HepG2 (cell line): ENCODE data around the gene EPHA10. TPM values are rescaled to one million over a fixed set of nuclear protein-coding genes. Genes with fewer than 3 reads are reported as not detected.
A peak's percentile ranks its signal among the peaks of the same experiment; 100 is the strongest.

Source experiments
- AKAP8 ChIP-seq: sonication (generic); formaldehyde crosslinking; IDR thresholded peaks from 2 replicates; pipeline ENCODE4 v1.5.1; 2020; ENCODE audit warnings: mild to moderate bottlenecking, missing genetic modification reagents
- ATF1 ChIP-seq: IDR thresholded peaks from 2 replicates; pipeline ENCODE4 v1.6.1; 2016; ENCODE audit warnings: mild to moderate bottlenecking, control low read depth
- CBX1 ChIP-seq: IDR thresholded peaks from one replicate; pipeline ENCODE4 v1.6.1; 2016; ENCODE audit warnings: antibody characterized with exemption, low read depth
- CBX2 ChIP-seq, 2 experiments: fragments of 200-600 bp in 1 of 2; sonication (generic); formaldehyde crosslinking in 1 of 2; IDR thresholded peaks; 2 replicates each; pipeline versions ENCODE4 v1.7.0 to v1.8.1; 2018 to 2022; ENCODE audit warnings: low read depth in 2 of 2, low read length in 1 of 2, mild to moderate bottlenecking in 1 of 2, missing genetic modification reagents in 1 of 2
- E2F5 ChIP-seq: sonication (generic); formaldehyde crosslinking; conservative IDR thresholded peaks from 2 replicates; pipeline ENCODE4 v1.4.0; 2020; ENCODE audit warnings: missing genetic modification reagents
- HNRNPUL1 ChIP-seq: fragments of 200-400 bp; formaldehyde crosslinking; IDR thresholded peaks from 2 replicates; pipeline ENCODE4 v1.6.1; 2017; ENCODE audit warnings: low read depth, mild to moderate bottlenecking, low read length, moderate library complexity
- RBM22 ChIP-seq: fragments of 200-400 bp; formaldehyde crosslinking; optimal IDR thresholded peaks from 2 replicates; pipeline ENCODE3; 2017; ENCODE audit warnings: mild to moderate bottlenecking, low read length, moderate library complexity
- REL ChIP-seq: sonication (generic); formaldehyde crosslinking; conservative IDR thresholded peaks from 2 replicates; pipeline ENCODE4 v1.8.0; 2022; ENCODE audit warnings: mild to moderate bottlenecking, missing genetic modification reagents, moderate library complexity
- SOX6 ChIP-seq, 2 experiments: fragments of 450-650 bp in 1 of 2; sonication (generic) in 1 of 2; formaldehyde crosslinking in 1 of 2; IDR thresholded peaks; 2 replicates each; pipeline versions ENCODE4 v1.4.0 to v1.6.1; 2017 to 2020; ENCODE audit warnings: antibody characterized with exemption in 1 of 2, mild to moderate bottlenecking in 1 of 2, missing genetic modification reagents in 1 of 2
- TAF1 ChIP-seq: sonication (generic); formaldehyde crosslinking; IDR thresholded peaks from 2 replicates; pipeline ENCODE4 v1.4.0; 2020; ENCODE audit warnings: missing genetic modification reagents
- TCF7 ChIP-seq: sonication (generic); IDR thresholded peaks from 2 replicates; pipeline ENCODE4 v1.6.1; 2016; ENCODE audit warnings: antibody characterized with exemption, low read depth
- ZBTB2 ChIP-seq: sonication (generic); formaldehyde crosslinking; IDR thresholded peaks from 2 replicates; pipeline ENCODE4 v1.8.0; 2022; ENCODE audit warnings: low read depth, missing genetic modification reagents
- ZHX1 ChIP-seq: sonication (generic); formaldehyde crosslinking; IDR thresholded peaks from 2 replicates; pipeline ENCODE4 v1.8.1; 2022; ENCODE audit warnings: low read depth, mild to moderate bottlenecking, missing genetic modification reagents
- ZNF329 ChIP-seq: sonication (generic); formaldehyde crosslinking; IDR thresholded peaks from 2 replicates; pipeline ENCODE4 v1.9.0; 2021; ENCODE audit warnings: low read depth, mild to moderate bottlenecking, missing genetic modification reagents
- ZNF547 ChIP-seq: sonication (generic); formaldehyde crosslinking; IDR thresholded peaks from 2 replicates; pipeline ENCODE4 v1.5.1; 2020; ENCODE audit warnings: mild to moderate bottlenecking, missing genetic modification reagents
- ZNF549 ChIP-seq: sonication (generic); formaldehyde crosslinking; IDR thresholded peaks from 2 replicates; pipeline ENCODE4 v1.5.0; 2020; ENCODE audit warnings: missing genetic modification reagents
- ZNF556 ChIP-seq: sonication (generic); formaldehyde crosslinking; IDR thresholded peaks from 2 replicates; pipeline ENCODE4 v1.4.0; 2020; ENCODE audit warnings: mild to moderate bottlenecking, missing genetic modification reagents, borderline replicate concordance
- ZNF646 ChIP-seq: sonication (generic); formaldehyde crosslinking; IDR thresholded peaks from 2 replicates; pipeline ENCODE4 v1.9.0; 2021; ENCODE audit warnings: mild to moderate bottlenecking, missing genetic modification reagents
- ZNF75D ChIP-seq: sonication (generic); formaldehyde crosslinking; IDR thresholded peaks from 2 replicates; pipeline ENCODE4 v1.8.1; 2023; ENCODE audit warnings: missing genetic modification reagents, mild to moderate bottlenecking, borderline replicate concordance
- polyA plus RNA-seq, 8 experiments: library from polyadenylated mRNA; depleted of rRNA in 3 of 8; stranded (reverse) in 7 of 8; unstranded in 1 of 8; fragments of >200 nt; fragmentation: Illumina TruSeq in 4 of 8; extraction: Trizol in 4 of 8; gene quantifications; 2 replicates each; pipeline versions ENCODE4 v1.2.1 to v1.2.3, GENCODE V29; 2011 to 2016; ENCODE audit warnings: low read depth in 4 of 8, missing spikeins in 1 of 8, mixed read lengths in 1 of 8; ENCODE audit not compliant: insufficient read depth in 1 of 8
- total RNA-seq, 5 experiments: library from RNA; depleted of rRNA; stranded (reverse); fragments of >200 nt; fragmentation: Illumina TruSeq; extraction: Trizol; gene quantifications; 2 replicates each; pipeline ENCODE4 v1.2.3, GENCODE V29; 2016; ENCODE audit warnings: low read depth in 1 of 5

The EPHA10 gene
- total and polyA plus RNA-seq, 2 of the 13 experiments (the other 11 are each of a cell fraction or from before 2014, with no cell fraction given): 0.11 to 0.58 TPM

- TF ChIP-seq CBX2 (IDR thresholded peaks at IDR 0.05; ENCODE audit: low read depth, low read length): no peak
- TF ChIP-seq CBX2 (CRISPR knock-in tag; IDR thresholded peaks at IDR 0.05; ENCODE audit: low read depth): peak; percentile 84; the same call in 1 of the 2 replicates
- TF ChIP-seq AKAP8 (CRISPR knock-in tag): 0 out of 2 replicates have a peak, but pooled peaks have one; percentile 63
- TF ChIP-seq ZBTB2: peak; percentile 88
- TF ChIP-seq E2F5: peak; percentile 98
- no peak for TF ChIP-seq RBM22
- TF ChIP-seq REL (CRISPR knock-in tag): peak; percentile 92; the same call in 1 of the 2 replicates
- TF ChIP-seq ZNF549 (CRISPR knock-in tag): peak; percentile 91
- TF ChIP-seq CBX1: no peak
- 0 out of 2 replicates have a peak, but pooled peaks have one; percentile 41 for TF ChIP-seq ZNF556 (CRISPR knock-in tag)
- TF ChIP-seq ATF1 (CRISPR knock-in tag): no peak
- TF ChIP-seq ZNF646 (CRISPR knock-in tag): peak; percentile 80
- TF ChIP-seq TCF7: no peak
- TF ChIP-seq ZNF329 (CRISPR knock-in tag): peak; percentile 92
- TF ChIP-seq HNRNPUL1: no peak
- TF ChIP-seq TAF1: peak; percentile 86
- peak; percentile 100 for TF ChIP-seq ZNF547 (CRISPR knock-in tag)
- TF ChIP-seq ZHX1 (CRISPR knock-in tag): peak; percentile 97
- peak; percentile 98 for TF ChIP-seq ZNF75D
- no peak for TF ChIP-seq SOX6 (IDR thresholded peaks at IDR 0.05)
- TF ChIP-seq SOX6 (CRISPR knock-in tag; IDR thresholded peaks at IDR 0.05): 0 out of 2 replicates have a peak, but pooled peaks have one; percentile 30
These were observed 500 bp downstream of the EPHA10 start (continued) for GRCh38 chr1:37764414-37764825.
